Activated effector memory CD4-positive, alpha-beta T cell treated with Interleukin-2 at 50 U/mL for 16 hours (primary cell): ENCODE results near the gene CWC15.
"Not testable (repeated sequence)": the region's sequence is repeated elsewhere in the genome, so short reads cannot be mapped to it uniquely, and the experiment has no call there.

Experiments
- DNase-seq: peaks from one replicate; pipeline ENCODE4 v3.0.0-alpha.2; 2020

The CWC15 gene

DNA sequence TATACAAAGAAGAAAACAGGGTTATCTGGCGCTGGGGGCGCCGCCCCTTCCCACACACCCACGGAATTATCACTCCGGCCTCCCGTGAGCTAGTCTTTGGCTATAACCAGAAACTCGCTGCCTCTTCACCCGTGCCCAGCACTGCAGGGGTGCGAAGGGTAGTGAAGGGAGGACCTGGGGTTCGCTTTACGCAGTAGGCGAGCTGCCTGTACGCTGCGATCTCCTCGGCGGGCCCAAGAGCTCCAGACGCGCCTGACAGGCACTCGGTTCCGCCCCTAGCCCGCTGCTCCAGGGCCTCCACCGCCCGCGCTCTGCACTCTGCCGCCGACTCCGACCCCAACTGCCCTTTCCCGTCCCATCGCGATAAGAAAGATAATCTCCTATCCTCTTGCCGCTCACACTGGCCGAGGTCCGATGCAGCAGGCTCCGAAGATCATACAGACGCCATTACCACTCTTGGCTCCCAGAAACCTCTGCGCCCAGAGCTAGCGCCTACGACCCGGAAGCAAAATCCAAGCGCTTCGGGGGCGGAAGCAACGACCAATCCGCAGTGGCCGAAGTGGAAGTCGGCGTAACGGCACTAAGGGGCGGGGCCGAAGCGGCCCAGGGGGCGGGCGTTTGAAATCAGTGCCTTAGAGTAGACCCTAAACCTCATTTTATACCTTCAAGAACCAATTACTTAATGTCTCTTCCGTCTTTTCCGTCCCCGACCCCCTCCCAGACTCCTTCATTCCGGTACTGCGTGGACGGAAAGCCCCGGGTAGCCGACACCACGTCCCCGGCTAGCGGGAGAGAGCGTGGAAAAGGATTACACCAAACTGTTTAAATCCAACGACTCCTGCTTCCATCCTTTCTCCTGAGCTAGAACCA lies at the start of gene CWC15, which contains the start of gene KDM4D:
Gene CWC15 (minus strand): TSS at position 458 of the 870 bp plus-strand sequence. CDS start 1,371 bp downstream, outside the sequence.
Gene KDM4D (plus strand): TSS at position 611 of the 870 bp plus-strand sequence. CDS start 23,664 bp downstream, outside the sequence.
- peak; percentile 91 for DNase-seq

DNA sequence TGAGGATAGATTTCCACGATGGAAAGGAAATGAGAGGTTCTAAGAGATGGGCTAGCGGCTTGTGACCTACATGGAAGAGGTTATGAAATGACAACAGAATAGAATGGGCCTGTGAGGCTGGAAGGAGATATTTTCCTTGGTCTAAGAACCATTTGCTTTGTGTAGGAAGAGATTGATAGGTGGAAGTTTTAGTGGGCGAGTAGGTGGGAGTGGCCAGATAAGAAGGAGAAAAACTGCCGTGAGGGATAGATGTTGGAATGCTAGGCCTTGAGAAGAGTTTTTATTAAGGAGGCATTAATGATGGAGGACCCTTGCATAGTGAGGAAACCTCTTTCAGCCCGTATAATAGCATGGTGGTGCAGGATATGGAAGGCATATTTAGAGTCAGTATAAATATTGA lies 48.1 kb upstream of the CWC15 start:
- DNase-seq = not testable (repeated sequence)

DNA sequence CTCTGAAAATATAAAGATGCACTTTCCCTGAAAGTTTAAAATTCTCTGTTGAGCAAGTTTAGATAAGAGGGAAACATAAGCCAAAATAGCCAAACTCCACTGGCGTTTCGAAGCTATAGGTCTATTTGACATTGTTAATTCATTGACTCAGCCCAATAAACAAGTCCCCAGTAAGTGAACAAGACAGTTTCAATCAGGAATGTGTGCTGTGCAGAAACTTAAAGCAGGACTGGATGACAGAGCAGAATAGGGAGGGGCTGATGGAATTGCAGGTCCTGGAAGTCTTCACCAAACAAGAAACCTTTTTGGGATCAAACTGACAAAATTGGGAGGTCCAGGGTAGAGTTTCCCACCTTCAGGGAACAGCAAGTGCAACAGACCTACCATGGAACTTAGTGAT lies 42.8 kb upstream of the CWC15 start:
- DNase-seq = no peak

DNA sequence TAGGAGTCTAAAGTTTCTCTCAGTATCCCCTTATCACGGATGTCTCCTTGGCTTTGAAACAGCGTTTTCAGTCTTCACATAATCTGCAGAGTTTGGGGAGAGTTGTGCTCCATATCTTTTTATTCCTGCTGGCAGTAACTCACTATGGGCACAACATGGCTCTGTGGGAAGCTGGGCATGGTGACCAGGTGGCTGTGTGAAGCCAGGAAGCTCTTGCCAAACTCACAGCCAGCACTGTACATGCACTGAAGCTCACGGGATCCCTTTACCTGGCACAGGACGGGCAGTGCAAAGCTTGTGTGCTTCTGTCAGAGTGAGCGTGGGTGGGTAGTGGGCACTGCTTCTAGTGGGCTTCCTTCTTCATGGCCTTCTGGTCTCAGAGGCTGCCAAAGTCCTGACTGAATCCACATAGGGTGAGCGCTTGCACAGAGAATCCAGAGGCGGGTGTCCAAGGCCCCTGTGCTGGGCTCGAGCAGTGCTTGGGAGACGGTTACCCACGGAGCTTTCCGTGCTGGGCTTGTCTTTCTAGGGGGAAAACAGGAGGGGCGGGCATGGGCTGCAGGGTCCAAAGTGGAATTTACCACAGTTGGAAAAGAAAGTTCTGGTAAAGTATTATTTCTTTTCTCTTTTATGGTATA lies 40.9 kb upstream of the CWC15 start:
- no peak for DNase-seq

DNA sequence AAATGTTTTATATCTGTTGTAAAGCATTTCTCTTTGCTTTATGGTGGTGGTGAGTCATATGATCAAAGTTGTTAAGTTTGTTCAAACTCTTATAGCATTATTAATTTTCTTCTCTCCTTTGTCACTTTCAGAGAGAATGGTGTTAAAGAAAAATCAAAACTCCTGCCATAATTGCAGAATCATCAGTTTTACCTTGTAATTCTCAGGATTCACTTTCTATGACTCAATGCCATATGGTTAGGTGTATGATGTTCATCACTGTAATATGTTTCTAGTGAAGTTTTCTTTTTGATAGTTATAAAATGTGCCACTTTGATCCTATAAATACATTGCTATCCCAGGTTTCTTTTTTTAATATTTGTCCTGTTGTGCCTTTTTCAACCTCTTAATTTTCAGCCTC lies 38.0 kb upstream of the CWC15 start:
- no peak for DNase-seq

DNA sequence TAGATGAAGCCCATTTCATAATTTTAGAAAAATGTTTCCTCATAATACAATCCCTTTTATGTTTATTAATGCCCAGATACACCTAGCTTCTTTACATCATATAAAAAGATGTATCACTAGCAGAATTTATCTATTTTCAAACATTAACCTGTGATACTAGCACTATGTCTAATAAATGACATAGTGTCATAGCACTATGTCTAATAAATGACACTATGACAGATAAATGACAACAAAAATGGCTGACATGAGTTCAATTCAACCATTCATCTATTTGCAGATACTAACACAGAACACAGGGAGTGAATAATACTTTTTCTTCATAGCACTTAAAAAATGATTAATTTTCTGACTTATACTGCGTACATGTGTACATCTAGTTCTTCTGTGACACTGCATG lies 32.3 kb upstream of the CWC15 start:
- no peak for DNase-seq

DNA sequence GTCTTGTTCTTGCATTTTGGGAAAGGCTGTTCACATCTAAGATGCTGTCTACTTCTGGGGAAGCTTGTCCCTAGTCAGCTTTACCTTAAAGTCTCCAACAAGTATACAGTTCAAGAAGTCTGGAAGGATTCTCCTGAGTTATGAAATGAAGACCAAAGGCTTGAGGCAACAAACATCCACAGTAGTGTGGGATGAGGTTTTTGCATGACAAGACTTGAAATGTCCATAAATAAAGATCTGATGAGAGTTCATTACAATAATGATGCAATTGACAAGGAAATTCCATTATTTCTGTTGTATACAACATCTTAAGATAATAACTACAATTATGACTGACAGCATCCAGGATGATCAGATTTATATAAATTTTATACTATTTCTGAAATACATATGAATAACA lies 30.4 kb upstream of the CWC15 start:
- no peak for DNase-seq

DNA sequence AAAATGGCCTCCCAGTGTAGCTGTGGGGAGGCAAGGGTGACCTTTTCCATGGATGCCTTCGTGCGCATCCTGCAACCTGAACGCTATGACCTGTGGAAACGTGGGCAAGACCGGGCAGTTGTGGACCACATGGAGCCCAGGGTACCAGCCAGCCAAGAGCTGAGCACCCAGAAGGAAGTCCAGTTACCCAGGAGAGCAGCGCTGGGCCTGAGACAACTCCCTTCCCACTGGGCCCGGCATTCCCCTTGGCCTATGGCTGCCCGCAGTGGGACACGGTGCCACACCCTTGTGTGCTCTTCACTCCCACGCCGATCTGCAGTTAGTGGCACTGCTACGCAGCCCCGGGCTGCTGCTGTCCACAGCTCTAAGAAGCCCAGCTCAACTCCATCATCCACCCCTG lies 24.9 kb upstream of the CWC15 start:
- DNase-seq = no peak

DNA sequence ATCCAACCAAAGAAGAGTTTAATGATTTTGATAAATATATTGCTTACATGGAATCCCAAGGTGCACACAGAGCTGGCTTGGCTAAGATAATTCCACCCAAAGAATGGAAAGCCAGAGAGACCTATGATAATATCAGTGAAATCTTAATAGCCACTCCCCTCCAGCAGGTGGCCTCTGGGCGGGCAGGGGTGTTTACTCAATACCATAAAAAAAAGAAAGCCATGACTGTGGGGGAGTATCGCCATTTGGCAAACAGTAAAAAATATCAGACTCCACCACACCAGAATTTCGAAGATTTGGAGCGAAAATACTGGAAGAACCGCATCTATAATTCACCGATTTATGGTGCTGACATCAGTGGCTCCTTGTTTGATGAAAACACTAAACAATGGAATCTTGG lies 24.1 kb upstream of the CWC15 start:
- DNase-seq = no peak

DNA sequence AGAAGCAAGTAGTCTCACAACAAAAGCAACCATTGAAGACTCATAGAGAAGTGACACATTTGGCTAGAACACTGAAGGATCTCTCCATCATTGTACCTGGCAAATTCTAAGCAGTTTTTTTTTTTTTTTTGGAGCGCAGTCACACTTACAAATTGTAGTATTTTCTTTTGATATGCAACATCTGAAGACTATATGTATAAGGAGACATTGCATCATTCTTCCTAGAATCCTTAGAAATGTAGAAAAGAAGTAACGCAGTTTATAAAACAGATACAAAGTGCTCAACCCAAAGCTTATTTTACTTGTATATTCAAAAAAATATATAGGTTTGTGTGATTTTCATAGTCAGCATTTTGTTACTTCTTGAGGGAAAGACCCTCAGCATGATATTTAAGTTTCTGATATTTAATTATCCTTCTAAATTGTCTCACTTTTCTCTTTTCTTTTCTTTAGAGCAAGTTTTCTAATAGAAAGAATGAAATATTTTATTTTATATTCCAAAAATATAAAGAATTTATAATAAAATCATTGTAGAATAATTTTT lies 20.1 kb upstream of the CWC15 start:
- no peak for DNase-seq

DNA sequence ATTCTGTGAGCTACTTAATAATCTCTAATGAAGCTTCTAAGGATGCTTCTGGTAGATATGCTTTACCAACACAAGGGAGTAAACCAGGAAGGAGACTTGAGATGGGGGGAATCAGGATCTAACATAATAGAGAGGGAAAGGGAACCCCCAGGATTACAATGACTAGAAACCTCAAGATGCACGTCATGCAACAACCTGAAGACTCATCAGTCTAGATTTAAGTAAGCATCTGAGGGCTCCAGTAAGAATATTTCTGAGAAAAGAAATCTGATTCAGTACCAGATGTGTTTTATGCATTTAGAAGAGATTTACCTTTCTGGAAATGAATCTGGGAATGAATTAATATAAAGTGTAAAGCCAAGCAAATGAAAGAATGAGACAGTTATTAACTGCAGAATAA lies 15.4 kb upstream of the CWC15 start:
- DNase-seq = no peak

DNA sequence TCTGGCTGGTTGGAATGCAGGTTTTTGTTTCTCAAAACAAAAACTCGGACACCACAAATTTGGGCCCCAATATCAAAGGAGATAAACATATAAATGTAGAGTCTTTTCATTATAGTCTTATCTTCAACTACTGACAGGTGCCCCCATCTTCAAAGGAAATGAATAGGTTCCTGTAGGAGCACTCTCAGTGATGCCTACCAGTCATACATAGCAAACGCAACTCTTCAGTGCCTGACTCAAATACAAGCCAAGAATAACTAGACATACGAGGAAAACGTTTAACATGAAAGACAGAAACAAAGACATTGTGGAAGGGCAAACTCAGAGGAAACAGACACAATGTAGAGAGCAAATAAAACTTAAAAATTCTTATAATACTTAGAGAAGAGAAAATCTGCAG lies 14.0 kb upstream of the CWC15 start:
- DNase-seq = no peak

DNA sequence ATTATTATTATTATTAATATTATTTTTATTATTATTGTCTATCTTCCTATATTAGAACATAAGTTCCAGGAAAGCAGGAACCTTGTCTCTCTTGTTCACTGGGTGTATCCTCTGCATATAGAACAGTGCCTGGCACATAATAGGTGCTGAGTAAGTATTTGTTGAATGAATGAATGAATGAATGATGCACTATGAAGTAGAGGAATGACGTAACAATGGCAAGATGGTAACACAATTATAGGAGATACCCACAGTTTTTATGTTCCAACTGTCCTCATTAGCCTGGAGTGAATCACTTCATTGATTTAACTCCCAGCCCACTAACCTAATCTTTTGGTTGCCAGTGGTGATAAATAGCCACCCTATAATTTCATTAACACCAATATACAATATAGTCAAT lies 2.2 kb upstream of the CWC15 start:
- DNase-seq = no peak

DNA sequence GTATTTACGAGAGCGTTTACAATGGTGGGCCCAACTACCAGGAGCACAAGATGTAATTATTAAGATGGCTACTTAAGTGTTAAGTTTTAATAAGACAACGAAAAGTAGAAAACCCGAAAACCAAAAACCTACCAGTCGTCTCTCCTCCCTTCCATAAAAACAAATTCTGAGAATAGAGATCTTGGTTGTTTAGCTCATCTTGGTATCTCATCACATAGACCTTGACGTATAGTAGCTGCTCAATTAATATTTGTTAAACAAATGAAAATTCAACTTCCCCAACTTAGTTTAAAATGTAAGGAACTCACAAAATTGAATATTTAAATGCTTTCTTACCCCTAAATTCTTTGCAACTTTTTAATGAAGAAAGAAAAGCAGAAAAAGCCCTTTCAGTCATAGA lies 822 bp upstream of the CWC15 start:
- DNase-seq = no peak

DNA sequence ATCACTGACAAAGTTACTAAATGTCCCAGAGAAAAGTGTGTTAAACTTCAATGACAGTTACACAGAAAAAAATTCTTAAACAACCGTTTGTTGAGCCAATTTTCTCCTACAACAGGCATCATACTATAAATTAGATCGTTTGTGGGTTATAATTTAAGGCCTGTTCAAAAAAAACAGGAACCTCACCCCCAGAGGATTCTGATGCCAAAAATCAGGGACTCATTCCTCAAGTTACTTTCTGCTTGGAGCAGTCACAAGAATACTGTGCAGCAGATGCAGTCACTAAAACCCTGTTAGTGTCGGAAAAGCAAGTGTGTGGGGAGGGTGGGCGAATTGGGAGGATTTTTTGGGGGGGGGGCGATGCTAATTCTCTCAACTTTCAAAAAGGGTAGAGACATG lies 657 bp downstream of the CWC15 start:
- no peak for DNase-seq

DNA sequence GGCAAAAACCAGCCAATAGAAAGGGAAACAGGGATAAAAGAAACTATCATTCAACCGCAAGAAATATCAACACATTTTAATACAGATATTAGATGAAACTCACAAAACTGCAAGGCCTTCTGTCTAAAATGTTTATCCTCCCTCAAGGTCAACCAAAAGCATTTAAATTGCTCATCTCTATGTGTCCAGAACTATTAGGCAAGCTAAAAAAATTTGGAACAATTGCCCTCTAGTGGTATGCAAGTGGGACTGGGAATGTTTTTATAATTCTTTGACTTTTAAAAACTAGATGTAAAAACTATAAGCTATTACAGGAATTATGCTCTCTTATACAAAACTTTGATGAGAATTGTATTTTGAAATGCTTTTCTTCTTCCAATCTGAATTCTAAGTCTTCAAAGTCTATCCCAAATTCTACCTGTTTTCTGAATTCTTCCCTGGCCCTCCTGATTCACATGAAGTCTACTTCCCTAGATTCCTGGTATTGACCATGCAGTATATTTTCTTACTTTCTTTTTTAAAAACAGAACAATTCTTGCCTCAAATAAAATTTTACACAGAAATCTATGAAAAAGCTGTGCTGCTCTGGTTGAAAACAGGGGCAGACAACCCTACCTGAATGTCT lies 4.9 kb downstream of the CWC15 start:
- no peak for DNase-seq

DNA sequence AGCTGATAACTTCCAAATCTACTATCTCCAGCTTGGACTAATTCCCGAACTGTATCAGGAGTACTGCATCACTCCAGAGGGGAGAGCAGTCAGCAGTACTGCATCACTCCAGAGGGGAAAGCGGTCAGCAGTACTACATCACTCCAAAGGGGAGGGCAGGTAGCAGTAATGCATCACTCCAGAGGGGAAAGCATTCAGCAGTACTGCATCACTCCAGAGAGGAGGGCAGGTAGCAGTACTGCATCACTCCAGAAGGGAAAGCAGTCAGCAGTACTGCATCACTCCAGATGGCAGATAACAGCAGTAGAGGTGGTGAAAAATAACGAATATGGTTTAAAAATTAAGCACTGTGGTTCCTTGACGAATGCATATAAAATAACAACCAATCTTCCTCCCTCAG lies 8.4 kb downstream of the CWC15 start:
- DNase-seq = no peak

DNA sequence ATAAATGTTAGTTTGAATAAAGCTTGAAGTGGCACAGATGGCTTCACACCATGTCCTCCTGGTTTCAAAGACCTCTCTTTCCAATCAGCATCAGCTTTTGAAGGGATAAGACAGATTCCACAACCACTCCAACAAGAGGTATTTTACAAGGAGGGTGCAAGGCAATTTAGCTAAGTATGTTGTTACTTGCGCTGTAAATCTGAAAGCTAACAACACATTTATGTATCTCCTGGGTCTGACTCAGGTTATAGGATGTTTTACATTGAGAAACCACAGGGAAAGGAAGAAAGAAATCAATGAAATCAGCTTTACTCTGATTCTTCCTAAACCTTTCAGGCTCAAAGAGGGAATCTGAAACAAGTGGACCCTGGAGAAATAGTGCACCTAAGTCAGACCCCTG lies 12.1 kb downstream of the CWC15 start:
- DNase-seq = no peak

DNA sequence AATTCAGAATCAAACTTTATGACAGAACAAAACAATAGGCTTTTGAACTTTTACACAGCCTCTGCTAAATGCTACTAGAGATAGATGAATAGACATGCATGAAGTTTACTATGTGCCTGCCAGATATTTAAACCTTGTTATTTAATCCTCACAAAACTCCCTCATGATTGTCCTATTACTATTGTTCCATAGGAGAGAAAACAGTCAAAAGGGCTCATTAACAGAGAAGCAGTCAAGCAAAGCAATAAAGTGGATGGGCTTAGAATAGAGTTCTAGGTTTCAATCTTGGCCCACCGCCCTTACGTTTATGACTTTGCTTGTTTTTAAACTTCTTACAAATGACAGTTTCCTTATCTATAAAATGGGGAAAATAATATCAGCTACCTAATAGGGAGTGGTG lies 12.9 kb downstream of the CWC15 start:
- DNase-seq = no peak

DNA sequence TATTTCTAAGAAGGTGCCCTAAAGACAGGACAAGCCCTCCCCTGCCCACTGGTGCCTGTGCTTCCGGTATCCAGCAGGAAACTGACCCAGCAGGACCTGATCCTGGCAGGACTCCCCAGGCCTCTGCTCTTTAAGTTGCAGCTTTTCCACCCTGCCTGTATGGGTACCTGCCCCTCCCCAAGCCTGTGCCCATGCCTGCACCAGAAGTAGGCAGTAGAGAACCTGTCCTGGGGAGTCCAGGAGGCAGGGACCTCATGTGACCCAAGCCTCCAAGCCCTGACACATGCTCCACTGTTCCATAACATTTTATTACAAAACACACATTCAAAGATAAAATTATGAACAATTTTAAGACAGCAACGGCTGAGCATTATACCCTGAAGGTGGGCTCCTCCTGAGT lies 14.2 kb downstream of the CWC15 start:
- no peak for DNase-seq

DNA sequence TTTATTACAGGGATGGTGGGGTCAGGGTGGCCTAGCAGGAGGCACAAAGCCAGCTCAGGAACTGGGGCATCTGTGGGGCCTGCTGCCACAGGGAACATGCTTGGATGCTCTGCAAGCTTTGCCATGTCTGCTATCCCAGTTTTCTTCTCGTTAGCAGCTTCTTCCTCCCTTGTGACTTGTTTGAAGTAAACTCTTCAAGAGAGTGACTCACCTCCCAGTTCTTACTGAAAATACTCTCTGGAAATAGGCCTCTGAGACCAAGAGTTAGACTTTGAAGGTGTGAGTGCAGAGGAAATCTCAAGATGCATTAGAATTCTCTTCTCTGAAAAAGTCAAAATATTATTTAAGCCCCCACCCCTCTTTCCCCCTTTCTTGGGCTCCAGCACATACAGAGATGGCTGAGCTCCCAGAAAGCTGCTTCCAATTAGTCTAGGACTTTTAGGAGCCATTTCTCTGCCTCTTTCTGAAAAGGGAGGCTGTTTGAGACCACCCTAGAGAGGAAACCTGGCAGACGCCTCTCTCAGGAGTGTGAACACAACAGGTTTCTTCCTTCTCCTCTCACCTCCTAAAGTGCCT lies 15.1 kb downstream of the CWC15 start:
- DNase-seq = no peak

DNA sequence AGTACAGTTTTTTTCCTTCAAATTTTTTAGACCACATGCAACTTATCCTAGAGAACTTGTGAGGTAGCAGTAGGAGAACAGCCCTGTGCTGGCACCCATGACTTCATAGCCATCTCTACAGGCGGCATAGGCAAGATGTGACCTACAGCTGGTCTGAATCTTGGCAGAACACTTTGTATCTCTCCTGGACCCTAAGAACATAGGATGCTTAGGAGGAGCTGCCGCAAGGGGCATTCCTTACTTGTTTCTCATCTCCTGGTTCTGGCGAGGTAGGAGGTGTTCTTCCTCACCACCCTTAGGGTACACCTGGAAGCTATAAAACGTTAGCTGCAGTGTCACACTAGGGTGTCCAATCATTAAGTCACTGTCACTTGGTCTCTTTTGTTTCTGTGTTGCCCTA lies 16.4 kb downstream of the CWC15 start:
- no peak for DNase-seq

DNA sequence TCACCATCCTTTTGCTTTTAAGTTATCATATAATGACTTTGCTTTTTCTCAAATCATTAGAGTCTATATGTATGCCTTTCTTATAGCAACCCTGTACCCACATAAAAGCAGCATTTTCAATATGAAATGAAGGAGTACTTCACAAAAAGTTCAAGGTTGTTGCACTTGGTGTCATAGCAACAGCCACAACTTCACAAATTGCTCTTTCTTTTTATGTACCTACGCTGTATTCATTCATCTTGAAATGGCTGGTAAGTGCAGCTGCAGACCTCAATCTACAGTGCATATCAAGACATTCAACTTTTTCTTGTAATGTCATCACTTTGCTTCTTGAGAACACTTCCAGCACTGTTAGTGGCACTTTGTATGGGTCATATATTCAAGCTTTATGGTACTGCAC lies 18.6 kb downstream of the CWC15 start:
- DNase-seq = no peak
